OCI-LY7 (cell line): ENCODE results near the gene KCNK5. TPM values are rescaled to one million over a fixed set of nuclear protein-coding genes. Genes with fewer than 3 reads are reported as not detected.
A peak's percentile ranks its signal among the peaks of the same experiment; 100 is the strongest.

Source experiments
- BruUV-seq: library from RNA; stranded (reverse); fragments of 400-500 nt; replicated peaks from 2 replicates; lab custom pipeline; 2021; lab: Mats Ljungman, UMichigan
- CTCF ChIA-PET: fragments of 300-600 bp; sonication (Branson Sonifier 250); formaldehyde crosslinking; loops from one replicate; lab custom pipeline; 2022; ENCODE audit warnings: antibody characterized with exemption; ENCODE audit not compliant: unreplicated experiment; lab: Charles Lee
- POLR2A ChIA-PET: fragments of 300-600 bp; sonication (Branson Sonifier 250); formaldehyde crosslinking; loops from one replicate; lab custom pipeline; 2022; ENCODE audit warnings: antibody characterized with exemption; lab: Charles Lee
- DNase-seq: peaks from one replicate; pipeline ENCODE4 v3.0.0-alpha.2; 2015; ENCODE audit warnings: low spot score
- H2AFZ ChIP-seq: fragments of 200-600 bp; sonication (generic), shearing (Covaris generic); 2 replicates; pipeline ENCODE4 v1.6.1; 2014; ENCODE audit warnings: mild to moderate bottlenecking, antibody characterized with exemption, low read length, moderate library complexity
- H3K27ac ChIP-seq: fragments of 200-600 bp; sonication (generic); 2 replicates; pipeline ENCODE4 v1.5.1; 2014; ENCODE audit warnings: mixed run types, low read depth, mild to moderate bottlenecking, moderate library complexity, low read length, inconsistent platforms; ENCODE audit not compliant: poor library complexity, severe bottlenecking
- H3K36me3 ChIP-seq: fragments of 200-600 bp; sonication (generic); 2 replicates; pipeline ENCODE4 v1.6.1; 2014; ENCODE audit warnings: mild to moderate bottlenecking, antibody characterized with exemption, low read length, moderate library complexity, mixed read lengths; ENCODE audit not compliant: insufficient read depth
- H3K4me1 ChIP-seq: fragments of 200-600 bp; sonication (generic); 2 replicates; pipeline ENCODE4 v1.5.1; 2014; ENCODE audit warnings: mild to moderate bottlenecking, low read length; ENCODE audit not compliant: insufficient read depth, poor library complexity, severe bottlenecking
- H3K4me2 ChIP-seq: fragments of 200-600 bp; sonication (generic); 2 replicates; pipeline ENCODE4 v1.6.1; 2014; ENCODE audit warnings: mild to moderate bottlenecking, low read length
- H3K4me3 ChIP-seq: fragments of 200-600 bp; sonication (generic); 2 replicates; pipeline ENCODE4 v1.5.1; 2014; ENCODE audit warnings: mild to moderate bottlenecking, low read depth, low read length; ENCODE audit not compliant: poor library complexity, severe bottlenecking
- H3K79me2 ChIP-seq: fragments of 200-600 bp; sonication (generic); 2 replicates; pipeline ENCODE4 v1.6.1; 2016; ENCODE audit warnings: low read depth, mild to moderate bottlenecking, low read length, moderate library complexity, mixed read lengths; ENCODE audit not compliant: insufficient read depth
- H3K9me2 ChIP-seq: fragments of 200-600 bp; sonication (generic); 2 replicates; pipeline ENCODE4 v1.6.1; 2016; ENCODE audit warnings: mild to moderate bottlenecking, low read length, mixed read lengths; ENCODE audit not compliant: insufficient read depth
- H3K9me3 ChIP-seq: fragments of 200-600 bp; sonication (generic); 2 replicates; pipeline ENCODE4 v1.6.1; 2014; ENCODE audit warnings: mild to moderate bottlenecking, mixed run types, low read length, mixed read lengths
- H4K20me1 ChIP-seq: fragments of 200-600 bp; sonication (generic); 2 replicates; pipeline ENCODE4 v1.6.1; 2014; ENCODE audit warnings: mild to moderate bottlenecking, antibody characterized with exemption, low read length, moderate library complexity, mixed read lengths; ENCODE audit not compliant: insufficient read depth
- CTCF ChIP-seq: fragments of 200-600 bp; sonication (generic); conservative IDR thresholded peaks from 2 replicates; pipeline ENCODE4 v1.5.1; 2014; ENCODE audit warnings: mild to moderate bottlenecking, antibody characterized with exemption, low read length, moderate library complexity, mixed read lengths
- EZH2phosphoT487 ChIP-seq: fragments of 200-600 bp; sonication (generic); IDR thresholded peaks from 2 replicates; pipeline ENCODE4 v1.6.1; 2018; ENCODE audit warnings: low read depth, borderline replicate concordance, mild to moderate bottlenecking, mixed run types, antibody characterized with exemption, low read length, moderate library complexity, mixed read lengths
- intact Hi-C: fragments of 100-400 bp; cut with micrococcal nuclease; formaldehyde crosslinking; loops from one replicate; pipeline ENCODE4 v1.10.0; 2022; ENCODE audit not compliant: unreplicated experiment
- total RNA-seq, 2 experiments: library from RNA; depleted of rRNA in 1 of 2; stranded (reverse); fragments of >200 nt in 1 of 2; shearing (Covaris generic) in 1 of 2; gene quantifications; 2 replicates each; pipeline ENCODE4 v1.2.3, GENCODE V29; 2014 to 2022

The KCNK5 gene
- total RNA-seq, 2 experiments from 2014 or later = not detected

GRCh38 chr6:39166189-39166911 lies 62.9 kb downstream of the KCNK5 start:
- Histone ChIP-seq H3K9me2 (no peaks in the 10 kb centered on the region), H3K9me3 (no peaks in the 10 kb centered on the region), H3K4me3 (no peak overlapping the region), H3K79me2 (no peaks in the 10 kb centered on the region), H3K36me3 (no peaks in the 10 kb centered on the region), H3K4me2 (no peak overlapping the region), H4K20me1 (no peaks in the 10 kb centered on the region), H3K4me1 (no peaks in the 10 kb centered on the region), H2AFZ (no peak overlapping the region), H3K27ac (no peak overlapping the region)
- ChIA-PET CTCF (interaction anchor here (0.6 to 1.0 kb wide), 2 partner anchors 144 to 149 kb away, joined by 3 to 4 read pairs; no protein-coding TSS in a partner anchor), POLR2A (interaction anchor here (0.8 kb wide), 1 partner anchor 8 kb away, joined by 3 read pairs; no protein-coding TSS in a partner anchor)
- no TSS peak for BruUV-seq
- peak; percentile 73 for DNase-seq
- TF ChIP-seq EZH2phosphoT487 (no peak), CTCF (peak; percentile 85)
- intact Hi-C loops = loop anchor here (1.0 to 10.0 kb wide), 3 partner anchors 137 to 172 kb away; no protein-coding TSS in a partner anchor

- H2AFZ ChIP-seq = no peak overlapping the region
- no peak overlapping the region for H3K4me3 ChIP-seq
- no peaks in the 10 kb centered on the region for H3K36me3 ChIP-seq
- no peak overlapping the region for H3K27ac ChIP-seq
- intact Hi-C loops = no loop called here
- POLR2A ChIA-PET = interaction anchor here (0.5 kb wide), 1 partner anchor 8 kb away, joined by 3 read pairs; no protein-coding TSS in a partner anchor
- H3K9me3 ChIP-seq = no peaks in the 10 kb centered on the region
- H3K4me1 ChIP-seq = no peaks in the 10 kb centered on the region
- no peaks in the 10 kb centered on the region for H3K9me2 ChIP-seq
- no peaks in the 10 kb centered on the region for H4K20me1 ChIP-seq
- BruUV-seq = no TSS peak
- H3K79me2 ChIP-seq = no peaks in the 10 kb centered on the region
- CTCF ChIA-PET = no interaction called here
- no peak for TF ChIP-seq CTCF
- TF ChIP-seq EZH2phosphoT487 = no peak
- DNase-seq = no peak
- H3K4me2 ChIP-seq = no peak overlapping the region
Observed at GRCh38 chr6:39157511-39157910, 71.8 kb downstream of the KCNK5 start.

GRCh38 chr6:39156801-39157200 lies 72.5 kb downstream of the KCNK5 start:
- Histone ChIP-seq H3K36me3 (no peaks in the 10 kb centered on the region), H3K9me3 (no peaks in the 10 kb centered on the region), H2AFZ (no peak overlapping the region), H3K4me3 (no peak overlapping the region), H3K4me1 (no peaks in the 10 kb centered on the region), H3K4me2 (no peak overlapping the region), H3K27ac (no peak overlapping the region), H3K9me2 (no peaks in the 10 kb centered on the region), H3K79me2 (no peaks in the 10 kb centered on the region), H4K20me1 (no peaks in the 10 kb centered on the region)
- no TSS peak for BruUV-seq
- TF ChIP-seq EZH2phosphoT487 = no peak
- TF ChIP-seq CTCF = no peak
- CTCF ChIA-PET = no interaction called here
- POLR2A ChIA-PET = no interaction called here
- DNase-seq = no peak
- intact Hi-C loops = no loop called here
